HG02642 (cell line): ENCODE measurements around the gene NCK2.
A peak's percentile ranks its signal among the peaks of the same experiment; 100 is the strongest.

Source experiments
- ATAC-seq: cut with Tn5 transposase; IDR thresholded peaks from one replicate; pipeline ENCODE4 v1.9.1; 2021; ENCODE audit warnings: mild to moderate bottlenecking; ENCODE audit not compliant: unreplicated experiment, poor library complexity

Gene NCK2

DNA sequence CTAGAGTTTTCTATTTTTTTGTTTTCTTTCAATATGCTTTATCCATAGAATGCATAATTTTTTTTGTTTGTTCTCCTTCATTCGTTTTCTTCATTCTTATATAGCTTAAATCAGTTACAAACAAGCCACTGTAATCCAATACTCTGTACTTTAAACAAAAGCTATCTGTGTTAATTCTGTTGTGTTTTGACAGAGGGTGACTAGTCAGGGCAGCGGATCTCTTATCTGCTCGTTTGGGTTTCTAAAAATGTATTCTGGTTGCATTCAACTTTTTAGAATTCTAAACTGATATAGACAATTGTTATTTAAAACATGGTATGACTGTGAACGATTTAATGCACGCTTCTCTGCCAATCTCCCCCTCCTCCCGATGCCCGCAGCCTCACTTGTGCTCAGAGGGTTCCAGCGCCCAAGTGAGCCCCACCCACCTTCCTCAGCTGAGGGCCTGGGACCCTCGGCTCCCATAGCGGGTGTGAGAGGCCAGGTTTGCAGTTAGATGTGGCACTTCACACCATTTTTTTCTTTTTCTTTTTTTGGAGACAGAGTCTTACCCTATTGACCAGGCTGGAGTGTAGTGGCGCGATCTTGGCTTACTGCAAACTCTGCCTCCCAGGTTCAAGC, 44.1 kb downstream of the NCK2 start:
- ATAC-seq = no peak

DNA sequence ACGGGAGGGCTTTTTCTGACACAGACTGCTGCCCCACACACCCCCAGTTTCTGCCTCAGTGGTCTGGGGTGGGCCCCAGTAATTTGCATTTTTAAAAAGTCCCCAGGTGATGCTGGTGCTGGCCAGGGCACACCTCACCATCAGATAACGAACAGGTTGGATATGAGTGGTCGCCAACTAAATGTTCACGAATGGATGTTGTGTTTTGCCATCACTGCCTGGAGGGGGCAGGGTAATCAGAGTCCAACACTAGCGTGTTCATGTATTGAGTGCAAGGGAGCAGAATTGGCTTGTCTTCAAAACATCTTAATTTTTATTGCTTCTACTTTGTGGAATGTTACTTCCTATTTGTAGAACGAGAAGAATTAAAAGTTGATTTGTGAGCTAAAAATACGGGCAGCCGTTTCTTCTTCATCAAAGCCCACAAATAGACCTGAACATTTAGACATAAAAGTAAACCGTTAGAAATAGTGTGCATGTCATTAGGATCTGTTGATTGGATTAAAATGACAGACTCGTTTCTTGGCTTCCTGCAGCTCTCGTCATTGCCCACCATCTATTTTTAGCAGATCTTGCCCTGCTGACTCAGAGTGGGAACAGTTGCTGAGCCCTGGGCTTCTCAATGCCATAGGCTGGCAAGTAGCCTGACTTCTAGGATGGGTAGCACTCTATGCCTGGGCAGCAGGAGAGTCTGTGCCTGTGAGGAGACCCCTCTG, 45.2 kb downstream of the NCK2 start:
- peak; percentile 71 for ATAC-seq

DNA sequence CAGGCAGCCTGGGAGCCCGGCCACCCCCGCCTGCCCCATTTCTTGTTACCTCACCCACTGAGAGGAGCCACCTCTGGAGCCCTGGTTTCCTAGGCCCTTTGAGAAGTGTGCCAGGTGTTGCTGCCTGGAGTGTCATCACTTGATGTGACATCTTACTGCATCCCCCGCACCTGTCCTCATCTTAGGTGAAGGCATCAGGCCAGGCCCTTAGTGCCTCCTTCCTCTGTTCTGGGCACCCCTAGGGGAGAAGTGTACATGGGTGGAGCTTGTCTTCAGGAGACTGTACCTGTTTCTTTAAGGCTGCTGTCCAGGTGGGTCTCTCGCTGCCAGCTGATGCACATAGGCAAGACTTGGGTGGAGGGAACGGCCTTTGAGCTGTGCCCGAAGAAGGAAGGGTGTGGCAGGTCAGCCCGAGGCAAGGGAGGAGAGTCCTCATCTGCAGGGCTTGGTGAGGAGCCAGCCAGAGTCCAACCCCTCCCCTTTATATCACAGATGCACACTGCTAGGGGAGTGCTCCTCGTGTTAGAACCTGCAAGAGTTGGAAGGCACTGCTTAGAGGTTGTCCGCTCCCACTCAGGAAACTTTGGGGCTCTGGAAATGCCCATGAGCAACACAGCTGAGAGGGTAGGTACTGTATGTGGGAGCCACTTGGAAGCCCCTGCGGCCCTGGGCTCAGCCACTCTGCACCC, 45.9 kb downstream of the NCK2 start:
- peak; percentile 26 for ATAC-seq

DNA sequence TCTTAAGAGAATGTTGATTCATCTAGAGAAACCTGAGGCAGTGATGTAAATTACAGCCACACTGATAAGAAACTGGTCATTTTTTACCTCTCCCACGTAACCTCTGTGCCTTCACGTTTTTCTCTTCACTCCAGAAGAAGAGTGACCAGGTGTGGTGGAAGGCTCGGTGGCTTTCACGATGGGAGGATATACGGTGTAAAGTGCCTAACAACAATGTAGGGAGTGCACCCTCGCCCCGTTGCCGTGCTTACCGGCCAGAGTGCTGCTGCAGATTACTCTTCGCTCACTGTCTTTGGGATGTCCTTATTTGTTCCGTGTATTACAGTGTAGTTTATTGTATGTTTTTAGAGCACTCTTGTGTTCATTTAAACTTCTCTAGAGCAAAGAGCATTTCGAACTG, 46.5 kb downstream of the NCK2 start:
- ATAC-seq = no peak

GRCh38 chr2:105792561-105792960, 47.8 kb downstream of the NCK2 start:
- ATAC-seq = no peak

DNA sequence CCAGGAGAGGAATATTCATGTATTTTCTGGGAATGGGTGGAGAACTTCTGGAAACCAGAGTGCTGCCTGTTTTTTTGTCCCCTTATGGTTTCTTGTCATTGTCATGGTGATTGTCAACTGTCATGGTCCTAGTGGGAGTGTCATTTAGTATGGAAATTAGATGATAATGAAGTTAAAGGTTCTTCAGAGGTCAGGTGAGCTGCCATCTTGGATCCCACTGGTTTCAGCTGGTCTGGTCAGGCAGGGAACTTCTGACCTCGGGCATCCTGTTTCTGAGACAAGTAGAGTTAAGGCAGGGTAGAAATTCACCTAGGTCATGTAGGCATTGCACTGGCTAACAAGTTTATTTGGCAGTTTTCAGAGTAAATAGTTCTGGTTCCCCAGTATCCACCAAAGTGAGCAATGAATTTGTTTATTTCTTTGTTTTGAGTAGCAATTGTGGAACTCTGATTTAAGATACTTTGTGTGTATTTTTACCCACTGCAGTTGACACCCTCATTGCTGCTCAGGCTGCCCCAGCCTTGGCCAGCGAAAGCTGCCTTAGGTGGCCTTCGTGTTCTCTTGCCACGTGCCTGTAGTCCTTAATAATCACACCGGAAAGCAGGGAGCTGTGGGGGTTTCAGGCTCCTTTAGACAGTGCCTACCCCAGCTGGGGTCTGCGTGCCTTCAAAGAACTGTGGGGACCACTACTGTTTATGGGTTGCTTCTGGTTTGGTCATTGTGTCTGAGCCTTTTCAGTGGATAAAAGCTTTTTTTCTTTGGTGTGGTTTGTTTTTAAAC, 48.7 kb downstream of the NCK2 start:
- ATAC-seq = no peak

DNA sequence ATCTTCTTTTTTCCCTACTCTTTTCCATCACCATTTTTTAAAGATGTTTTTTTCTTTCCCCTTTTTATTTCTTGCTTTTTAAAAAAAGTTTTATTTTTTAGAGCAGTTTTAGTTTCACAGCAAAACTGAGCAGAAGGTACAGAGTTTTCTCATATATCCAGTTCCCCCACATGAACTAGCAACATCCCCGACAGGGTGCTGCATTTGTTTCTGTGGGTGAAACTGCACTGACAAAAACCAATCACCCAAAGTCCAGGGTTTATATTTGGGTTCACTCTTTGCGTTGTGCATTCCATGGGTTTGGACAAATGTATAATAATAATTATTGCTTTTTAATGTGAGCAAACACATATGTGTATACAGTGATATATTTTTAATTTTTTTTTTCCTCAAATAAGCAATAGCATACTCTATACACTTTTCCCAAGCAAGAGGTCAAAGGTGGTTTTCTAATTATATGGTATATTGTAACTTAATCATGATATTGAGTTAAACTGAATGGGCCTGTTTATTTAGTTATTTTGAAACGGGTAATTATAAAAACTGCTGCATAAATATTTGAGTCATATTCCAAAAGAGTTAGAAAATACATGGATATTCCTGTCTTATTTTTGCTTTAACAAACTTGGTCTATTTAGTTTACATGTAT, 50.3 kb downstream of the NCK2 start:
- no peak for ATAC-seq

- no peak for ATAC-seq
Measured at GRCh38 chr2:105795575-105795934, 50.8 kb downstream of the NCK2 start.

GRCh38 chr2:105796131-105796638, 51.5 kb downstream of the NCK2 start:
- ATAC-seq = no peak

DNA sequence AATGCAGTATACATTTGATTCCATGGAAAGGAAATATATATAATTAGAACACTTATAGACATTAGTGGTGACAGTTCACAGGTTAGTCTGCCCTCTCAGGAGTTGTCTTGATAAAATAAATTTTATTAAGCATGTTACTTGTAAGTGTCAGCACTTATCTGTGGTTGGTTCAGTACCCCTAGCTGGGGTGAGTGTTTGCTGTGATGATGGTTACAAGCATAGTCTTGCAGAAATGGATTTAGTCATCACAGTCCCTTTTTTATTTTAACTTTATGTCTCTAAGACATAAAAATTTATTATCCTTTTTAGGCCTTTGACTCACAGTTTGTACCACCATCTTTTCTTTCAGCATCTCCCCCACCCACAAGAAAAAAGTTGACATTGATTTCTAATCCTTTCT, 52.1 kb downstream of the NCK2 start:
- ATAC-seq = no peak

GRCh38 chr2:105797298-105797819, 52.6 kb downstream of the NCK2 start:
- ATAC-seq = peak; percentile 53

DNA sequence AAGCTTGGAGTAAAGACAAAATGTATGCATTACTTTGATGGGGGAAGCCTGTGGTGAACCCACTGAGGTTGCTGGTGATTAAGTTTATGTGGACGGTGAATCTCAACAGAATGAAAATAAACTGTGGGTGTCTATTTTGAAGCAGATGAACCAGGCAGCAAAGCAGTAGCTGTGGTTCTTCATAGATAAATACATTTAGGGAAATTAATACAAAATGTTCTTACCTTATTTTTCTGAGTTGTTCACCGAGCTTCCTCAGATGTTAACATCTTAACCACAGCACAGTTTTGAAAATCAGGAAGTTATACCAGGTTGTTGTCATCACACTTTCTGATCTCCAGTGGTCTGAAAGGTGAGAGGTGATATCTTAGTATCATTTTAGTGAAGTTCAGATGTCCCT, 53.9 kb downstream of the NCK2 start:
- ATAC-seq = no peak

DNA sequence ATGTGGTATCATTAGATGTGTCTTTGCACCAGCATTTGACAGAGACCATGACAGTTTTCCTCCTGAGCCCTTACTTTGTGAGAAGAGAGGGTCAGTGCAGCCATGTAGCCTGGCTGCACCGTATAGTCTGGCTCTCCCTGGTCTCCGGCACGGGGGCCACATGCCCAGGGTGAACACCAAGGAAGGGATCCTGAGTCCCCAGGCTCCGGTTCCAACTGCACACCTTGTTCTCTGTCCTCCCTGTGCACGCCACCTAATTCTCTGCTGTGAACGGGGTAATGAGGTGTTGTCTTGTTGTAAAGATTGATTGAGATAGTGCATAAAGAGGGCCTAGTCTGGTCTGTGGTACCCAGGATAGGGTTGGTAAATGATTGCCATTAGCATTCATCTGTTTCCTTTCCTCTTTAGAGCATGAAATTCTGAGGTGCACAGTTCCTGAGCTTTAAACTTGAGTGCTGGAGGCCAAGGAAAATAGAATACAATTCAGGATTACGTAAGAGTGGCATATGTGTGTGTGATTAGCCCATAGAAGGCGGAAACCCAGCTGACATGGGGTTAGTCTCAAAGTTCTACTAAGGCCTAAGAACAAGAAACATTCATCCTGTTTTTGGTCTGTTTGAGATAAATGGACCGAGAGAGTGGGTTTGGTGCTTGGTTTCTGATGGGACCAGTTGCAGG, 55.5 kb downstream of the NCK2 start:
- ATAC-seq = no peak

DNA sequence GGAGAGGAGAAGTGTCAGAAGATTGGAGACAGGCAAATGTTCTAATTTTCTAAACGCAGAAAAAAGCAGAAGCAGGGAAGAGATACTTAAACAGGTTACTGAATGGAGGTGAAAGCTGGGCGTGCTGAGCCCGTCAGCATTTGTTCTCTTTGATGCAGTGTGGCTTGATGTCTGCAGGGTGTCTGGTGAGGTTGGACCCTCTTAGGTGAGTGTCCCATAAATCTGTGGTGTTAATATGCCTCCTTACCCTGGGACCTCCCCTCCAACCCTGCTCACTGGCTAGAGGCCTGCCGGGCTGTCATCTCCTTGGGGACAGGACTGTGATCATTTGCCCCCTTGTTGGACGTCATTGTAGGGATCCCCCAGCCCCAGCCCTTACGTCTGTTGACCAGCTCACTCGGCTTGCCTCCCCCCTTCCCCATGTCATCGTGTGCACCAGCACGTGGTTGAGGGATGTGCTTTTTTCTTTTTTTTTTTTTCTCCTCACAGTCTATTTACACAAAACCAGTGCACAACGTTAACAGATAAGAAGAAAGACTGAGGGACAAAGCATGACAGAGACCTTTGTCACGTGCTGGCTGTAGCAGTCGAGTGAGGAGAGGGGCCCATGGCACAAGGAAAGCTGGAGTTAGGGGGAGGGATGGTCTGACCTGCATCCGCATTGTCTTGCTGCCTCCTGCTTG, 56.4 kb downstream of the NCK2 start:
- no peak for ATAC-seq

GRCh38 chr2:105801961-105802360, 57.2 kb downstream of the NCK2 start:
- no peak for ATAC-seq

GRCh38 chr2:105802587-105802986, 57.9 kb downstream of the NCK2 start:
- peak; percentile 49 for ATAC-seq

DNA sequence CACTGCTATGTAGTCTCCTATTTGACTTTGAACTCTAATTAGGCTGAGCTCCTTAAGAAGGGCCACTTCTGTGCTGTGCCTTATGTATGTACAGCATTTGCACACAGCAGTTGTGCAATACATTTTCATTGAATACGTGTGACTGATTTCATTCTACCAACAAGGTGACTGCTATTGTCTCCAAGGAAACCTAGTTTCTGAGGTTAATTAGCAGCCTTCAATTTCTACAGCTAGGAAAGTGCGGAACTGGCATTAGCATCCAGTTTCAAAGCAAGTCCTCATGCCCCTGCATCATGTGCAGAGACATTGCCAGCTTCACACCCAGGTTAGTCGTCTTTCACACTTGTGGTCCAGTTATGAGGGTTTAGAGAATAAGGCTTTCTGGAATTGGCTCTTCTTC, 58.6 kb downstream of the NCK2 start:
- peak; percentile 33 for ATAC-seq

DNA sequence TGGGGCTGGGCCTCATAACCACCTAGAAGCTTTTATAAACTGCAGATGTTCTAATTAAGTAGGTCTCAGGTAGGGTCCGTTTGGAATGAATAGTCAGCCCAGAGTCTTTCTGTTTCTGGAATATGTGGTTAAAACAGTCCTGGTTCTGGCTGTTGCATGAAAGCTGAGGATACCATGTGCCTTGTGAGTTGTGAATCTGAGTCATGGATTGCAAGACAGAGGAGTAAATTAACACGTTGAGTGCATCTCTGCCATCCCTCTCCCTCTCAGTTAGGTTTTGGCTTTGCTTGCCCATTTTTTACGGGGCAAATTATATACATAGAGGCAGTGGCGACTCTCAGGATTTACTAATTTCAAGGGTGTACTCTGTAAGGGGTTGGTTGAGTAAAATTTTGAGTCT, 59.1 kb downstream of the NCK2 start:
- ATAC-seq = no peak

DNA sequence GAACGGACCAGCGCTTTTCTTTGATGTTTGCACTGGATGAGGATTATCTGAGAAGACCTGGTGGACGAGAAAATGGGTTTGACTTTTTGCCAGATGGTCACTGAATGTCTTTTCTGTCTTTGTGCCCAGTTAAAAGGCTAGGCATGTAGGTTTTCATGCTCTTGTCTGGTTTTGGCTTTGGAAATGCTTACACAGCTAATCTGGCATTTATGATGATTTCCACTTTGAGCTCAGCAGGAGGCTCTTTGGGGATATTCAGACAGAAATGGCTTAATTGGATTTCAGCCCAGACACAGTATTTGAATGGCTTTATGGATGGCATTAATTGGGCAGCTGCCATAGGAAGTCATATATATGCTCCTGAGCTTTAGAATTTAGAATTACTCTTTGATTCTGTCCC, 59.6 kb downstream of the NCK2 start:
- no peak for ATAC-seq
